Measurements from ENCODE around the gene SCCPDH. TPM values are rescaled to one million over a fixed set of nuclear protein-coding genes. Genes with fewer than 3 reads are reported as not detected.

The SCCPDH gene
- total and polyA plus RNA-seq, 9 of the 15 experiments (the other 6 are each of a cell fraction or from before 2014, with no cell fraction given), result 7.0 to 61.9 (median 38.3) TPM

DNA sequence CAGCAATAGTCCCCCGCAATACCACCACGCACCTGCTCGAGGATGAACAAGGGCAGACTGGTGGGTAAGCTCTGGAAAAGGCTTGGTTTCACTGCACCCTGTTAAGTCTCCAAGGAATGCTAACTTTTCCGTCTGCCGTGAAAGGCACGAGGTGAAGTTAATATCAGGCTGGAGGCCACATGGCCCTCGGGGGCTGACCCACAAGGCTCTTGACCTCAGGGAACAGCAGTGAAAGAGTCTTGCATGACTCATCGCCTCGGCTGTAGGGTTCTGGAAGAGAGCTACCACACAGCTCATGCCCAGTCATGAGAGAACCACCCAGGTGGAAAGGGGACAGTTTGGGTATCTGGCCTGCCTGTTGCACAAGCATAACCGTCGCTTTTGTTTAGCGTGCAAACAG, 24.7 kb downstream of the SCCPDH start (continued):
- TF ChIP-seq JUN (IDR thresholded peaks at IDR 0.05; ENCODE audit: borderline replicate concordance, low read depth, low read length) (peak; percentile 40; the same call in 1 of the 2 replicates), JUN (CRISPR knock-in tag; IDR thresholded peaks at IDR 0.05; ENCODE audit: borderline replicate concordance) (no peak), ZNF696 (CRISPR knock-in tag; conservative IDR thresholded peaks at IDR 0.05) (no peak), ZNF143 (CRISPR knock-in tag; IDR thresholded peaks at IDR 0.05) (no peak), BCLAF1 (IDR thresholded peaks at IDR 0.05; ENCODE audit: borderline replicate concordance in 1 of 2, control insufficient read depth in 1 of 2, low read depth in 2 of 2, low read length in 1 of 2) (no peak), ZNF134 (CRISPR knock-in tag; conservative IDR thresholded peaks at IDR 0.05) (no peak), MGA (IDR thresholded peaks at IDR 0.05) (peak; percentile 85), FOS (IDR thresholded peaks at IDR 0.05; ENCODE audit: extremely low read depth, insufficient read length) (no peak), E2F3 (CRISPR knock-in tag; IDR thresholded peaks at IDR 0.05) (no peak), HDAC6 (IDR thresholded peaks at IDR 0.05; ENCODE audit: low read depth, low read length) (no peak), ZFX (CRISPR knock-in tag; IDR thresholded peaks at IDR 0.05) (no peak), ZNF717 (CRISPR knock-in tag; IDR thresholded peaks at IDR 0.05) (no peak)
- TF ChIP-seq, protein P1, sequence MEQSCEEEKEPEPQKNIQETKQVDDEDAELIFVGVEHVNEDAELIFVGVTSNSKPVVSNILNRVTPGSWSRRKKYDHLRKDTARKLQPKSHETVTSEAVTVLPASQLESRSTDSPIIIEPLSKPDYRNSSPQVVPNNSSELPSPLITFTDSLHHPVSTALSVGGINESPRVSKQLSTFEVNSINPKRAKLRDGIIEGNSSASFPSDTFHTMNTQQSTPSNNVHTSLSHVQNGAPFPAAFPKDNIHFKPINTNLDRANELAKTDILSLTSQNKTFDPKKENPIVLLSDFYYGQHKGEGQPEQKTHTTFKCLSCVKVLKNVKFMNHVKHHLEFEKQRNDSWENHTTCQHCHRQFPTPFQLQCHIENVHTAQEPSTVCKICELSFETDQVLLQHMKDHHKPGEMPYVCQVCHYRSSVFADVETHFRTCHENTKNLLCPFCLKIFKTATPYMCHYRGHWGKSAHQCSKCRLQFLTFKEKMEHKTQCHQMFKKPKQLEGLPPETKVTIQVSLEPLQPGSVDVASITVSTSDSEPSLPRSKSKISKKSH (CRISPR knock-in tag; IDR thresholded peaks at IDR 0.05), result no peak
